GM20431 (cell line): ENCODE results near the gene SEC61B.

ENCODE experiments used
- in situ Hi-C: fragments of 300-500 bp; cut with MseI, MboI; formaldehyde crosslinking; loops from one replicate; pipeline ENCODE4 v1.15.0; 2020; ENCODE audit warnings: low sequenced_read_pairs; ENCODE audit not compliant: unreplicated experiment

Gene SEC61B

GRCh38 chr9:99189887-99190596 is 32.0 kb upstream of the SEC61B start:
- in situ Hi-C loops: loop anchor here (25.0 kb wide), 1 partner anchor 822 kb away; no protein-coding TSS in a partner anchor

- in situ Hi-C loops: loop anchor here (25.0 kb wide), 1 partner anchor 822 kb away; no protein-coding TSS in a partner anchor
These were observed 31.3 kb upstream of the SEC61B start for GRCh38 chr9:99190597-99191283.

GRCh38 chr9:99192786-99193465 is 29.2 kb upstream of the SEC61B start:
- in situ Hi-C loops: loop anchor here (25.0 kb wide), 1 partner anchor 819 kb away; no protein-coding TSS in a partner anchor

GRCh38 chr9:99193466-99193821 is 28.6 kb upstream of the SEC61B start:
- in situ Hi-C loops: loop anchor here (25.0 kb wide), 1 partner anchor 819 kb away; no protein-coding TSS in a partner anchor

- in situ Hi-C loops: loop anchor here (25.0 kb wide), 1 partner anchor 816 kb away; no protein-coding TSS in a partner anchor
These were observed 25.6 kb upstream of the SEC61B start for GRCh38 chr9:99196484-99196883.

- in situ Hi-C loops: loop anchor here (25.0 kb wide), 1 partner anchor 815 kb away; no protein-coding TSS in a partner anchor
These were observed 24.9 kb upstream of the SEC61B start for GRCh38 chr9:99197124-99197630.

- in situ Hi-C loops: loop anchor here (25.0 kb wide), 1 partner anchor 814 kb away; no protein-coding TSS in a partner anchor
These were observed 24.1 kb upstream of the SEC61B start for GRCh38 chr9:99197987-99198386.

GRCh38 chr9:99199938-99200539 is 22.0 kb upstream of the SEC61B start:
- in situ Hi-C loops: loop anchor here (25.0 kb wide), 1 partner anchor 812 kb away; no protein-coding TSS in a partner anchor

GRCh38 chr9:99201603-99202002 is 20.5 kb upstream of the SEC61B start:
- in situ Hi-C loops: no loop called here

- in situ Hi-C loops: no loop called here
These were observed 11.5 kb upstream of the SEC61B start for GRCh38 chr9:99210572-99210971.

- in situ Hi-C loops: no loop called here
These were observed 10.3 kb upstream of the SEC61B start for GRCh38 chr9:99211746-99212145.

- in situ Hi-C loops: no loop called here
These were observed 8.9 kb upstream of the SEC61B start for GRCh38 chr9:99213197-99213596.

GRCh38 chr9:99216073-99216472 is 6.0 kb upstream of the SEC61B start:
- in situ Hi-C loops: no loop called here

- in situ Hi-C loops: no loop called here
These were observed 2.1 kb upstream of the SEC61B start for GRCh38 chr9:99220011-99220410.

- in situ Hi-C loops: no loop called here
These were observed 839 bp upstream of the SEC61B start for GRCh38 chr9:99221266-99221620.

GRCh38 chr9:99222416-99223270 is 561 bp downstream of the SEC61B start:
- in situ Hi-C loops: no loop called here

- in situ Hi-C loops: no loop called here
These were observed 2.4 kb downstream of the SEC61B start for GRCh38 chr9:99224445-99224844.

GRCh38 chr9:99226054-99226453 is 4.0 kb downstream of the SEC61B start:
- in situ Hi-C loops: no loop called here

GRCh38 chr9:99230206-99230605 is 8.1 kb downstream of the SEC61B start:
- in situ Hi-C loops: no loop called here
